Nephron (organoid): ENCODE measurements around the gene GINS2.

Experiments
- H3K27ac Mint-ChIP-seq, 3 experiments: 2 replicates each; pipeline ENCODE4 v1.8.0; 2020; ENCODE audit warnings: mixed read lengths in 3 of 3, mild to moderate bottlenecking in 2 of 3, moderate library complexity in 1 of 3
- H3K27me3 Mint-ChIP-seq: 2 replicates; pipeline ENCODE4 v1.8.0; 2021; ENCODE audit warnings: low read depth, mild to moderate bottlenecking, moderate library complexity, mixed read lengths
- H3K36me3 Mint-ChIP-seq: 2 replicates; pipeline ENCODE4 v1.8.0; 2020; ENCODE audit warnings: low read depth, mixed read lengths
- H3K4me1 Mint-ChIP-seq: 2 replicates; pipeline ENCODE4 v1.8.0; 2020; ENCODE audit warnings: mixed read lengths
- H3K4me3 Mint-ChIP-seq, 3 experiments: 2 replicates each; pipeline ENCODE4 v1.8.0; 2020; ENCODE audit warnings: mild to moderate bottlenecking in 3 of 3, mixed read lengths in 3 of 3, moderate library complexity in 2 of 3
- H3K9me3 Mint-ChIP-seq: 2 replicates; pipeline ENCODE4 v1.8.0; 2020; ENCODE audit warnings: mixed read lengths
- CTCF ChIP-seq, 3 experiments: fragments of 200-600 bp; sonication (generic); IDR thresholded peaks; one replicate each; pipeline ENCODE4 v1.5.0; 2021; ENCODE audit warnings: antibody characterized with exemption in 3 of 3; ENCODE audit not compliant: unreplicated experiment in 3 of 3

The GINS2 gene

GRCh38 chr16:85699628-85700027 is 10.9 kb upstream of the GINS2 start:
- Mint-ChIP-seq H3K4me3 (no peak overlapping the region), H3K36me3 (no peaks in the 10 kb centered on the region), H3K27me3 (peaks cover 33% of the 10 kb centered on the region), H3K4me1 (peaks cover 14% of the 10 kb centered on the region), H3K27ac (no peak overlapping the region), H3K9me3 (no peaks in the 10 kb centered on the region)
- no peak for TF ChIP-seq CTCF (IDR thresholded peaks at IDR 0.05; ENCODE audit: unreplicated experiment in 3 of 3)

DNA sequence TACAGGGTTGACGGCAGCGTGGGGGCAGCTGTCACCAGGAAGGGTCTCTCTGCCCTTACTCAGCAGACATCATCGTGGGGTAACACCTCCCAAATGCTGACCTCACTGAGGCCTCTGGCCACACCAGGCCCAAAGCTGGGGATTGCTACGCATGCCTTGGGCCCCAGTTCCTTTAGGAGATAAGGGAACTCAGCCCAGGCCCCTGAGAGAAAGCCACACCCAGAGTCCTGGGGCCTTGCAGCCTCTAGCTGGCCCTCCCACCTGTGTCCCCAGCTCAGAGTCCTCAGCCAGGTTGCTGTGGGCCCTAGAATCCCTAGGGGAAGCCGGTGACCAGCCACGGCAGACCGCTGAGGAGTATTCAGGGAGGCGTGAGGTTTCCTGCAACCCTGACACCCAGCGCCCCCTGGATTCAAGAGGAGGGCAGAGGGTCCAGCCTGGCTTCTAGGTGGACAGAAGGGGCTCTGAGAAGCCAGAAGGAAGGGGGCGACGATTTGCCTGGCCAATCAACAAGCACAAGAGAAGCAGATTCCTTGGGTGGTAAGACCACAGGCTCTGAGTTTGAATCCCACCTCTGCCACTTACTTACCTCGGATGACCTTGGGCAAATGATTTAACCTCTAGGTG is 10.3 kb upstream of the GINS2 start:
- H3K9me3 Mint-ChIP-seq: no peaks in the 10 kb centered on the region
- H3K36me3 Mint-ChIP-seq: no peaks in the 10 kb centered on the region
- H3K4me1 Mint-ChIP-seq: peaks cover 14% of the 10 kb centered on the region
- no peak overlapping the region for H3K4me3 Mint-ChIP-seq
- H3K27ac Mint-ChIP-seq: no peak overlapping the region
- no peak for TF ChIP-seq CTCF (IDR thresholded peaks at IDR 0.05; ENCODE audit: unreplicated experiment in 3 of 3)
- peaks cover 28% of the 10 kb centered on the region for H3K27me3 Mint-ChIP-seq

DNA sequence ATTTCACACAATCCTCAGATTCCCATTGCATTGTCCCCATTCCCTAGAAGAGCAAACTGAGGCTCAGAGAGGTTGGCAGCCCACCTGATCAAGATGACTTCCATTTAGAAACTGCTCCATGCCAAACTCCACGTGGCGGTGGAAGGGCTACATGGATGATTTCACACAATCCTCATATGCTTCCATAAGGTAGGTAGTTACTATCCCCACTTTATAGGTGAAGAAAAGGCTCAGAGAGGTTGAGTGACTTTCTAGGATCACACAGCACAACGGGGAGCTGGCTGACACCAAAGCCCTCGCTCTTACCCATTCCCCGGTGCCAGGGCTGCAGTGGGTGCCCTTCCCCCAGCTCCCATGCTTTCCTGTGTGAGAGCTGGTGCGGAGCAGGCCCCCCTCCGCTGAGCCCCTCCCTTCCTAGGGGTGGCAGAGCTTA is 9.7 kb upstream of the GINS2 start:
- Mint-ChIP-seq H3K27ac (no peak overlapping the region), H3K4me1 (peaks cover 14% of the 10 kb centered on the region), H3K36me3 (no peaks in the 10 kb centered on the region), H3K27me3 (peaks cover 30% of the 10 kb centered on the region), H3K4me3 (no peak overlapping the region), H3K9me3 (no peaks in the 10 kb centered on the region)
- TF ChIP-seq CTCF (IDR thresholded peaks at IDR 0.05; ENCODE audit: unreplicated experiment in 3 of 3): no peak

DNA sequence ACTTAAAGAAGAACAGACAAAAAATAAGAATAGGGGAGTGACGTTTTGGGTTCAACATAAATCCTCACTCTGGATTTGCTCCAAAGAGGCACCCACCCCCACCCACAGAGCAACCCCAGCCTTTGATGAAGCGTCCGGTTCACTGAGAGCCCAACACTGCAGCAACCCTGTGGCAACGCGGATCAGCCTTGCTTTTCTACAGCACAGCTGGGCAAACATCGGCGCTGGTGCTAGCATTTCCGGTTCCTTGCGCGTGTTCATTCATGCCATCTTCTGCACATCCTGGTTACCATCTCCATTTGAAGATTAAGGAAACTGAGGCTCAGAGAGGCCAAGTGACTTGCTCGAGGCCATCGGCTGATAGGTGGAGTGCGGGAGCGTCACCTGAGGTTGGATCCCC is 8.7 kb upstream of the GINS2 start:
- TF ChIP-seq CTCF (IDR thresholded peaks at IDR 0.05; ENCODE audit: unreplicated experiment in 3 of 3): no peak
- peaks cover 14% of the 10 kb centered on the region for H3K4me1 Mint-ChIP-seq
- H3K9me3 Mint-ChIP-seq: no peaks in the 10 kb centered on the region
- peaks cover 33% of the 10 kb centered on the region for H3K27me3 Mint-ChIP-seq
- no peaks in the 10 kb centered on the region for H3K36me3 Mint-ChIP-seq
- H3K4me3 Mint-ChIP-seq: no peak overlapping the region
- H3K27ac Mint-ChIP-seq: no peak overlapping the region

GRCh38 chr16:85696781-85697180 is 8.0 kb upstream of the GINS2 start:
- Mint-ChIP-seq H3K4me1 (peaks cover 14% of the 10 kb centered on the region), H3K9me3 (no peaks in the 10 kb centered on the region), H3K4me3 (no peak overlapping the region), H3K27me3 (peaks cover 31% of the 10 kb centered on the region), H3K36me3 (no peaks in the 10 kb centered on the region), H3K27ac (no peak overlapping the region)
- TF ChIP-seq CTCF (IDR thresholded peaks at IDR 0.05; ENCODE audit: unreplicated experiment in 3 of 3): no peak
